PFSK-1 (cell line): Measurements from ENCODE around the gene IGHMBP2.

Experiments
- POLR2AphosphoS5 ChIP-seq: IDR thresholded peaks from 2 replicates; pipeline ENCODE4 v1.6.1; 2012; ENCODE audit warnings: low read depth, mild to moderate bottlenecking, control low read depth, low read length, moderate library complexity
- REST ChIP-seq, 2 experiments: IDR thresholded peaks; 2 replicates each; pipeline versions ENCODE4 v1.6.1 to v1.8.0; 2011 to 2012; ENCODE audit warnings: low read depth in 2 of 2, low read length in 2 of 2, control low read depth in 1 of 2, inconsistent platforms in 1 of 2, mild to moderate bottlenecking in 1 of 2, moderate library complexity in 1 of 2; ENCODE audit not compliant: insufficient read depth in 1 of 2
- SIN3A ChIP-seq: IDR thresholded peaks from 2 replicates; pipeline ENCODE4 v1.6.1; 2012; ENCODE audit warnings: mild to moderate bottlenecking, low read length, moderate library complexity, borderline replicate concordance; ENCODE audit not compliant: insufficient read depth
- TAF1 ChIP-seq: IDR thresholded peaks from 2 replicates; pipeline ENCODE4 v1.6.1; 2012; ENCODE audit warnings: low read length, control low read depth, borderline replicate concordance; ENCODE audit not compliant: insufficient read depth

GRCh38 chr11:68958211-68958610 lies 54.5 kb downstream of the IGHMBP2 start:
- TF ChIP-seq POLR2AphosphoS5, result no peak
- no peak for TF ChIP-seq SIN3A
- TF ChIP-seq REST (IDR thresholded peaks at IDR 0.05; ENCODE audit: insufficient read depth in 1 of 2, low read depth in 2 of 2, low read length in 2 of 2), result no peak
- no peak for TF ChIP-seq TAF1
